HEK293 (cell line): ENCODE results near the gene ZWILCH.

ENCODE experiments used
- CTCF ChIA-PET: fragments of 350-600 bp; formaldehyde crosslinking; extraction: SDS; loops from one replicate; lab custom pipeline; 2021; ENCODE audit warnings: antibody characterized with exemption; lab: Yijun Ruan, JAX
- POLR2A ChIA-PET: fragments of 300-600 bp; formaldehyde crosslinking; extraction: SDS; loops from one replicate; lab custom pipeline; 2020; ENCODE audit warnings: antibody characterized with exemption, inconsistent platforms; lab: Yijun Ruan, JAX
- H3K27ac ChIP-seq: fragments of 200-500 bp; sonication (Bioruptor generic); 2 replicates; pipeline ENCODE4 v1.5.1; 2014; ENCODE audit warnings: low read depth, low read length, control low read depth, inconsistent platforms; ENCODE audit errors: extremely low read depth
- H3K36me3 ChIP-seq, 2 experiments: fragments of 200-500 bp in 1 of 2; sonication (Bioruptor generic) in 1 of 2; 1 replicate in 1 of 2; 2 replicates in 1 of 2; pipeline ENCODE4 v1.5.1; 2014 to 2017; ENCODE audit warnings: inconsistent platforms in 2 of 2, low read length in 2 of 2; ENCODE audit not compliant: control insufficient read depth in 2 of 2, insufficient read depth in 1 of 2
- H3K4me1 ChIP-seq: fragments of 200-500 bp; sonication (Bioruptor generic); 2 replicates; pipeline ENCODE4 v1.5.1; 2014; ENCODE audit warnings: mild to moderate bottlenecking, low read length, inconsistent platforms; ENCODE audit not compliant: control insufficient read depth, insufficient read depth
- H3K4me3 ChIP-seq: 2 replicates; pipeline ENCODE4 v1.5.1; 2011; ENCODE audit warnings: low read depth, mild to moderate bottlenecking, control low read depth, low read length, moderate library complexity
- H3K9me3 ChIP-seq: fragments of 200-500 bp; sonication (Bioruptor generic); 2 replicates; pipeline ENCODE4 v1.5.1; 2014; ENCODE audit warnings: low read depth, low read length, inconsistent platforms; ENCODE audit not compliant: control insufficient read depth, insufficient read depth
- GLI4 ChIP-seq: fragments of 450-650 bp; formaldehyde crosslinking; IDR thresholded peaks from 2 replicates; pipeline ENCODE4 v1.5.1; 2016; ENCODE audit warnings: missing biosample characterization, missing genetic modification characterization
- GLIS1 ChIP-seq: fragments of 450-650 bp; formaldehyde crosslinking; IDR thresholded peaks from 2 replicates; pipeline ENCODE4 v1.5.1; 2016; ENCODE audit warnings: missing biosample characterization, missing genetic modification characterization
- GLIS2 ChIP-seq: fragments of 450-650 bp; formaldehyde crosslinking; IDR thresholded peaks from 2 replicates; pipeline ENCODE4 v1.5.1; 2016; ENCODE audit warnings: missing biosample characterization, missing genetic modification characterization
- IKZF3 ChIP-seq: fragments of 450-650 bp; IDR thresholded peaks from 2 replicates; pipeline ENCODE4 v1.5.0; 2018; ENCODE audit warnings: missing biosample characterization, mild to moderate bottlenecking, missing genetic modification characterization, moderate library complexity
- KLF17 ChIP-seq: fragments of 450-650 bp; formaldehyde crosslinking; IDR thresholded peaks from 2 replicates; pipeline ENCODE4 v1.5.1; 2016; ENCODE audit warnings: missing biosample characterization, missing genetic modification characterization
- OVOL3 ChIP-seq: fragments of 450-650 bp; formaldehyde crosslinking; IDR thresholded peaks from 2 replicates; pipeline ENCODE4 v1.5.1; 2016; ENCODE audit warnings: missing biosample characterization, missing genetic modification characterization
- SCRT2 ChIP-seq: fragments of 450-650 bp; formaldehyde crosslinking; IDR thresholded peaks from 2 replicates; pipeline ENCODE4 v1.5.1; 2016; ENCODE audit warnings: missing biosample characterization, missing genetic modification characterization
- ZEB2 ChIP-seq: fragments of 450-650 bp; formaldehyde crosslinking; IDR thresholded peaks from 2 replicates; pipeline ENCODE4 v1.5.1; 2016; ENCODE audit warnings: missing biosample characterization, missing genetic modification characterization
- ZFP3 ChIP-seq: fragments of 450-650 bp; formaldehyde crosslinking; IDR thresholded peaks from 2 replicates; pipeline ENCODE4 v1.5.1; 2016; ENCODE audit warnings: low read depth, missing biosample characterization, missing genetic modification characterization
- ZFP37 ChIP-seq: fragments of 450-650 bp; formaldehyde crosslinking; IDR thresholded peaks from 2 replicates; pipeline ENCODE4 v1.5.1; 2016; ENCODE audit warnings: missing biosample characterization, missing genetic modification characterization
- ZFP69B ChIP-seq: fragments of 450-650 bp; formaldehyde crosslinking; IDR thresholded peaks from 2 replicates; pipeline ENCODE4 v1.5.1; 2016; ENCODE audit warnings: missing biosample characterization, missing genetic modification characterization
- ZNF132 ChIP-seq: fragments of 450-650 bp; formaldehyde crosslinking; IDR thresholded peaks from 2 replicates; pipeline ENCODE4 v1.5.1; 2017; ENCODE audit warnings: missing biosample characterization, missing genetic modification characterization, borderline replicate concordance
- ZNF138 ChIP-seq: fragments of 450-650 bp; formaldehyde crosslinking; IDR thresholded peaks from 2 replicates; pipeline ENCODE4 v1.5.1; 2016; ENCODE audit warnings: missing biosample characterization, missing genetic modification characterization, borderline replicate concordance
- ZNF19 ChIP-seq: fragments of 450-650 bp; formaldehyde crosslinking; IDR thresholded peaks from 2 replicates; pipeline ENCODE4; 2016; ENCODE audit warnings: missing biosample characterization, missing genetic modification characterization, low read depth
- ZNF211 ChIP-seq: fragments of 450-650 bp; formaldehyde crosslinking; IDR thresholded peaks from 2 replicates; pipeline ENCODE4 v1.5.1; 2016; ENCODE audit warnings: low read depth, missing biosample characterization, missing genetic modification characterization
- ZNF223 ChIP-seq: fragments of 450-650 bp; formaldehyde crosslinking; IDR thresholded peaks from 2 replicates; pipeline ENCODE4 v1.5.1; 2016; ENCODE audit warnings: missing biosample characterization, missing genetic modification characterization
- ZNF302 ChIP-seq: fragments of 450-650 bp; formaldehyde crosslinking; IDR thresholded peaks from 2 replicates; pipeline ENCODE4 v1.5.1; 2016; ENCODE audit warnings: missing biosample characterization, missing genetic modification characterization, low read depth
- ZNF335 ChIP-seq: fragments of 450-650 bp; formaldehyde crosslinking; conservative IDR thresholded peaks from 2 replicates; pipeline ENCODE4 v1.5.1; 2016; ENCODE audit warnings: missing biosample characterization, missing genetic modification characterization
- ZNF362 ChIP-seq: fragments of 450-650 bp; formaldehyde crosslinking; IDR thresholded peaks from 2 replicates; pipeline ENCODE4 v1.5.1; 2016; ENCODE audit warnings: missing biosample characterization, missing genetic modification characterization
- ZNF433 ChIP-seq: fragments of 450-650 bp; formaldehyde crosslinking; IDR thresholded peaks from 2 replicates; pipeline ENCODE4 v1.5.1; 2016; ENCODE audit warnings: missing biosample characterization, missing genetic modification characterization, low read depth
- ZNF530 ChIP-seq: fragments of 450-650 bp; formaldehyde crosslinking; IDR thresholded peaks from 2 replicates; pipeline ENCODE4 v1.5.1; 2016; ENCODE audit warnings: low read depth, missing biosample characterization, missing genetic modification characterization
- ZNF544 ChIP-seq: fragments of 450-650 bp; formaldehyde crosslinking; IDR thresholded peaks from 2 replicates; pipeline ENCODE4 v1.5.0; 2017; ENCODE audit warnings: missing biosample characterization, missing genetic modification characterization
- ZNF560 ChIP-seq: fragments of 450-650 bp; formaldehyde crosslinking; IDR thresholded peaks from 2 replicates; pipeline ENCODE4 v1.5.1; 2017; ENCODE audit warnings: missing biosample characterization, missing genetic modification characterization, borderline replicate concordance
- ZNF600 ChIP-seq: fragments of 450-650 bp; formaldehyde crosslinking; IDR thresholded peaks from 2 replicates; pipeline ENCODE4 v1.5.1; 2016; ENCODE audit warnings: missing biosample characterization, missing genetic modification characterization
- ZNF629 ChIP-seq: fragments of 450-650 bp; formaldehyde crosslinking; IDR thresholded peaks from 2 replicates; pipeline ENCODE4 v1.5.1; 2017; ENCODE audit warnings: missing biosample characterization, missing genetic modification characterization
- ZNF707 ChIP-seq: fragments of 450-650 bp; formaldehyde crosslinking; IDR thresholded peaks from 2 replicates; pipeline ENCODE4 v1.5.1; 2016; ENCODE audit warnings: missing biosample characterization, missing genetic modification characterization
- ZNF843 ChIP-seq: fragments of 450-650 bp; formaldehyde crosslinking; IDR thresholded peaks from 2 replicates; pipeline ENCODE4 v1.5.1; 2016; ENCODE audit warnings: missing biosample characterization, missing genetic modification characterization
- ZSCAN16 ChIP-seq: fragments of 450-650 bp; formaldehyde crosslinking; IDR thresholded peaks from 2 replicates; pipeline ENCODE4 v1.5.1; 2016; ENCODE audit warnings: missing biosample characterization, missing genetic modification characterization
- ZXDB ChIP-seq: fragments of 450-650 bp; formaldehyde crosslinking; IDR thresholded peaks from 2 replicates; pipeline ENCODE4 v1.5.1; 2016; ENCODE audit warnings: missing biosample characterization, missing genetic modification characterization
- TF ChIP-seq, protein P1 (sequence below): fragments of 450-650 bp; formaldehyde crosslinking; IDR thresholded peaks from 2 replicates; pipeline ENCODE4 v1.5.1; 2016; ENCODE audit warnings: missing biosample characterization, missing genetic modification characterization
- TF ChIP-seq, protein P2 (sequence below): fragments of 450-650 bp; formaldehyde crosslinking; IDR thresholded peaks from 2 replicates; pipeline ENCODE4 v1.5.1; 2016; ENCODE audit warnings: missing biosample characterization, missing genetic modification characterization

The ZWILCH gene

DNA sequence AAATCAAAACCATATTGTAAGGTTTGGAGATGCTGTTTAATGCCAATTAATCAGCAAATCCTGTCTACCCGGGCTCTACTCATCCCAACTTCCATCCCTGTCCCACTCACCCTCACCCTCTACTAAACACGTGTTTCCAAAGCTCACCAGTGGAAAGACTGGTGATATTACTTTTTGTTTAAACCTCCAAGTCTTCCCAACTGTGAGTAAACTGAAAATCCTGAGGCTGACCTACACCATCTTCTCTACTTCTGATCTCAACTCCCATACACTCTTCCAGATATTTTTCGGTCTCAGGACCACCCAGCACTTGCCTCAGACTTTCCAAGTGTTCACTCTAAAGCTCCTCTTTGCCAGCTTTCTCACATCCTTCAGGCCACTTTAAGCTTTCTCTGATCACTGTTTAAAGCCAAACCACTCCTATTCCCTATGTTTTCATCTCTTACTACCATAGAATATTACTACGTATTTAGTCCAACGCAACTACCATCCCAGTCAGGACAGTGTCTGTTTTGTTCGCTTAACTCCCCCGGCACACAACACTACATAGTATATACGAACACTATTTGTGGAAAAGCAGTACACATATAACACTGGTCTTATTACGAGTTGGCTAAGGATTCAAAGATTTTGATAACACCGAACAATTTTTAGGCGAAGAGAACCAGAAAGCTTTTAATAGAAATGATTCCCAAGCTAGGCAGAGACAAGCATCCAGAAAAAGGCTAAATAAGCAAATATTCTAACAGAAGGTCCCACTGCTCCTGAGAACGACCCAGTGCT, 1.2 kb upstream of the ZWILCH start (continued):
- TF ChIP-seq ZNF362 (tag by site-specific recombination) (no peak), ZNF560 (tag by site-specific recombination) (no peak), ZNF707 (tag by site-specific recombination) (no peak), ZNF433 (tag by site-specific recombination) (0 out of 2 replicates have a peak, but pooled peaks have one; percentile 12), ZNF843 (tag by site-specific recombination) (no peak), ZNF138 (tag by site-specific recombination) (0 out of 2 replicates have a peak, but pooled peaks have one; percentile 5), SCRT2 (no peak), ZXDB (no peak), OVOL3 (tag by site-specific recombination) (no peak), ZNF302 (tag by site-specific recombination) (no peak), ZNF544 (tag by site-specific recombination) (no peak), ZFP69B (tag by site-specific recombination) (no peak)

- Histone ChIP-seq H3K4me1 (peaks cover 5% of the 10 kb centered on the region; the same call in 1 of the 2 replicates), H3K27ac (peak overlapping the region; percentile 86), H3K4me3 (peak overlapping the region; percentile 76), H3K9me3 (no peaks in the 10 kb centered on the region), H3K36me3 (peaks cover 36 to 44% of the 10 kb centered on the region in 2 experiments)
- POLR2A ChIA-PET = interaction anchor here (0.5 to 1.9 kb wide), 16 partner anchors 10 to 1761 kb away, joined by 3 to 8 read pairs (median 3); partner anchors contain the start of genes MAP2K1 and SMAD6
- CTCF ChIA-PET = interaction anchor here (0.5 to 3.0 kb wide), 5 partner anchors 7 to 866 kb away, joined by 3 to 23 read pairs (median 5); partner anchors contain the start of gene SNAPC5
- TF ChIP-seq ZNF223 (tag by site-specific recombination) = no peak
- TF ChIP-seq ZFP37 (tag by site-specific recombination) = 0 out of 2 replicates have a peak, but pooled peaks have one; percentile 25
- TF ChIP-seq ZNF335 (tag by site-specific recombination) = peak; percentile 6; the same call in 1 of the 2 replicates
- peak; percentile 24; the same call in 1 of the 2 replicates for TF ChIP-seq IKZF3 (tag by site-specific recombination)
- no peak for TF ChIP-seq ZNF530 (tag by site-specific recombination)
- TF ChIP-seq ZNF600 (tag by site-specific recombination) = peak; percentile 85
- peak; percentile 43; the same call in 1 of the 2 replicates for TF ChIP-seq GLIS2 (tag by site-specific recombination)
- peak; percentile 2; the same call in 1 of the 2 replicates for TF ChIP-seq ZEB2 (tag by site-specific recombination)
- TF ChIP-seq ZNF211 (tag by site-specific recombination) = no peak
- no peak for TF ChIP-seq ZNF19
- TF ChIP-seq, protein P1, sequence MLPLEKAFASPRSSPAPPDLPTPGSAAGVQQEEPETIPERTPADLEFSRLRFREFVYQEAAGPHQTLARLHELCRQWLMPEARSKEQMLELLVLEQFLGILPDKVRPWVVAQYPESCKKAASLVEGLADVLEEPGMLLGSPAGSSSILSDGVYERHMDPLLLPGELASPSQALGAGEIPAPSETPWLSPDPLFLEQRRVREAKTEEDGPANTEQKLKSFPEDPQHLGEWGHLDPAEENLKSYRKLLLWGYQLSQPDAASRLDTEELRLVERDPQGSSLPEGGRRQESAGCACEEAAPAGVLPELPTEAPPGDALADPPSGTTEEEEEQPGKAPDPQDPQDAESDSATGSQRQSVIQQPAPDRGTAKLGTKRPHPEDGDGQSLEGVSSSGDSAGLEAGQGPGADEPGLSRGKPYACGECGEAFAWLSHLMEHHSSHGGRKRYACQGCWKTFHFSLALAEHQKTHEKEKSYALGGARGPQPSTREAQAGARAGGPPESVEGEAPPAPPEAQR (tag by site-specific recombination) = no peak
- TF ChIP-seq GLIS1 (tag by site-specific recombination) = peak; percentile 39; the same call in 1 of the 2 replicates
- TF ChIP-seq ZSCAN16 = no peak
- no peak for TF ChIP-seq ZFP3
- TF ChIP-seq, protein P2, sequence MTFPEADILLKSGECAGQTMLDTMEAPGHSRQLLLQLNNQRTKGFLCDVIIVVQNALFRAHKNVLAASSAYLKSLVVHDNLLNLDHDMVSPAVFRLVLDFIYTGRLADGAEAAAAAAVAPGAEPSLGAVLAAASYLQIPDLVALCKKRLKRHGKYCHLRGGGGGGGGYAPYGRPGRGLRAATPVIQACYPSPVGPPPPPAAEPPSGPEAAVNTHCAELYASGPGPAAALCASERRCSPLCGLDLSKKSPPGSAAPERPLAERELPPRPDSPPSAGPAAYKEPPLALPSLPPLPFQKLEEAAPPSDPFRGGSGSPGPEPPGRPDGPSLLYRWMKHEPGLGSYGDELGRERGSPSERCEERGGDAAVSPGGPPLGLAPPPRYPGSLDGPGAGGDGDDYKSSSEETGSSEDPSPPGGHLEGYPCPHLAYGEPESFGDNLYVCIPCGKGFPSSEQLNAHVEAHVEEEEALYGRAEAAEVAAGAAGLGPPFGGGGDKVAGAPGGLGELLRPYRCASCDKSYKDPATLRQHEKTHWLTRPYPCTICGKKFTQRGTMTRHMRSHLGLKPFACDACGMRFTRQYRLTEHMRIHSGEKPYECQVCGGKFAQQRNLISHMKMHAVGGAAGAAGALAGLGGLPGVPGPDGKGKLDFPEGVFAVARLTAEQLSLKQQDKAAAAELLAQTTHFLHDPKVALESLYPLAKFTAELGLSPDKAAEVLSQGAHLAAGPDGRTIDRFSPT (tag by site-specific recombination) = no peak
- TF ChIP-seq ZNF132 (tag by site-specific recombination) = no peak
- peak; percentile 45 for TF ChIP-seq ZNF629 (tag by site-specific recombination)
- TF ChIP-seq KLF17 = no peak
- TF ChIP-seq GLI4 (tag by site-specific recombination) = 0 out of 2 replicates have a peak, but pooled peaks have one; percentile 14
These were observed 295 bp downstream of the ZWILCH start for GRCh38 chr15:66505430-66505811.
